OCI-LY7 (cell line): Measurements from ENCODE around the gene RSPH6A. TPM values are rescaled to one million over a fixed set of nuclear protein-coding genes. Genes with fewer than 3 reads are reported as not detected.

ENCODE experiments used
- BruUV-seq: library from RNA; stranded (reverse); fragments of 400-500 nt; replicated peaks from 2 replicates; lab custom pipeline; 2021; lab: Mats Ljungman, UMichigan
- CTCF ChIA-PET: fragments of 300-600 bp; sonication (Branson Sonifier 250); formaldehyde crosslinking; loops from one replicate; lab custom pipeline; 2022; ENCODE audit warnings: antibody characterized with exemption; ENCODE audit not compliant: unreplicated experiment; lab: Charles Lee
- POLR2A ChIA-PET: fragments of 300-600 bp; sonication (Branson Sonifier 250); formaldehyde crosslinking; loops from one replicate; lab custom pipeline; 2022; ENCODE audit warnings: antibody characterized with exemption; lab: Charles Lee
- DNase-seq: peaks from one replicate; pipeline ENCODE4 v3.0.0-alpha.2; 2015; ENCODE audit warnings: low spot score
- H2AFZ ChIP-seq: fragments of 200-600 bp; sonication (generic), shearing (Covaris generic); 2 replicates; pipeline ENCODE4 v1.6.1; 2014; ENCODE audit warnings: mild to moderate bottlenecking, antibody characterized with exemption, low read length, moderate library complexity
- H3K27ac ChIP-seq: fragments of 200-600 bp; sonication (generic); 2 replicates; pipeline ENCODE4 v1.5.1; 2014; ENCODE audit warnings: mixed run types, low read depth, mild to moderate bottlenecking, moderate library complexity, low read length, inconsistent platforms; ENCODE audit not compliant: poor library complexity, severe bottlenecking
- H3K36me3 ChIP-seq: fragments of 200-600 bp; sonication (generic); 2 replicates; pipeline ENCODE4 v1.6.1; 2014; ENCODE audit warnings: mild to moderate bottlenecking, antibody characterized with exemption, low read length, moderate library complexity, mixed read lengths; ENCODE audit not compliant: insufficient read depth
- H3K4me1 ChIP-seq: fragments of 200-600 bp; sonication (generic); 2 replicates; pipeline ENCODE4 v1.5.1; 2014; ENCODE audit warnings: mild to moderate bottlenecking, low read length; ENCODE audit not compliant: insufficient read depth, poor library complexity, severe bottlenecking
- H3K4me2 ChIP-seq: fragments of 200-600 bp; sonication (generic); 2 replicates; pipeline ENCODE4 v1.6.1; 2014; ENCODE audit warnings: mild to moderate bottlenecking, low read length
- H3K4me3 ChIP-seq: fragments of 200-600 bp; sonication (generic); 2 replicates; pipeline ENCODE4 v1.5.1; 2014; ENCODE audit warnings: mild to moderate bottlenecking, low read depth, low read length; ENCODE audit not compliant: poor library complexity, severe bottlenecking
- H3K79me2 ChIP-seq: fragments of 200-600 bp; sonication (generic); 2 replicates; pipeline ENCODE4 v1.6.1; 2016; ENCODE audit warnings: low read depth, mild to moderate bottlenecking, low read length, moderate library complexity, mixed read lengths; ENCODE audit not compliant: insufficient read depth
- H3K9me2 ChIP-seq: fragments of 200-600 bp; sonication (generic); 2 replicates; pipeline ENCODE4 v1.6.1; 2016; ENCODE audit warnings: mild to moderate bottlenecking, low read length, mixed read lengths; ENCODE audit not compliant: insufficient read depth
- H3K9me3 ChIP-seq: fragments of 200-600 bp; sonication (generic); 2 replicates; pipeline ENCODE4 v1.6.1; 2014; ENCODE audit warnings: mild to moderate bottlenecking, mixed run types, low read length, mixed read lengths
- H4K20me1 ChIP-seq: fragments of 200-600 bp; sonication (generic); 2 replicates; pipeline ENCODE4 v1.6.1; 2014; ENCODE audit warnings: mild to moderate bottlenecking, antibody characterized with exemption, low read length, moderate library complexity, mixed read lengths; ENCODE audit not compliant: insufficient read depth
- CTCF ChIP-seq: fragments of 200-600 bp; sonication (generic); conservative IDR thresholded peaks from 2 replicates; pipeline ENCODE4 v1.5.1; 2014; ENCODE audit warnings: mild to moderate bottlenecking, antibody characterized with exemption, low read length, moderate library complexity, mixed read lengths
- EZH2phosphoT487 ChIP-seq: fragments of 200-600 bp; sonication (generic); IDR thresholded peaks from 2 replicates; pipeline ENCODE4 v1.6.1; 2018; ENCODE audit warnings: low read depth, borderline replicate concordance, mild to moderate bottlenecking, mixed run types, antibody characterized with exemption, low read length, moderate library complexity, mixed read lengths
- intact Hi-C: fragments of 100-400 bp; cut with micrococcal nuclease; formaldehyde crosslinking; loops from one replicate; pipeline ENCODE4 v1.10.0; 2022; ENCODE audit not compliant: unreplicated experiment
- total RNA-seq, 2 experiments: library from RNA; depleted of rRNA in 1 of 2; stranded (reverse); fragments of >200 nt in 1 of 2; shearing (Covaris generic) in 1 of 2; gene quantifications; 2 replicates each; pipeline ENCODE4 v1.2.3, GENCODE V29; 2014 to 2022

The RSPH6A gene
- total RNA-seq, 2 experiments from 2014 or later: 0.16 to 0.72 TPM

DNA sequence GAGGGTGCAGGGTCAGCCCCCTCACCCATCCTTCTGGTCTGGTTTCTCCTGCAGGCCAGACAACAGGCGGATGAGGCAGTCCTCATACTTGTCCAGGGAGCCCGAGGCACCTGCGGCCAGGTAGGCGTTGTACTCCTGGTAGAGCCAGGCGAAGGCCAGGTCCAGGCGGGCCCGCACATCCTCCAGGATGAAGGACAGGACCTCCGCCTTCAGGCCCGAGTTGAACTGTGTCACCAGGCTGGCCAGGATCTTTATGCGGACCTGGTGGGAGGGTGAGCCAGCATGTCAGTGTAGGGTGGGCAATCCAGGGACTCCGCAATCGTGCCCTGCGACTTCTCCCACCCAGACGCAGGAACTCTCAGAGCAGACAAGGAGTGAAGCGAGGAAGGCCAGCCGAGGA lies 13.8 kb upstream of the RSPH6A start:
- ChIA-PET POLR2A (interaction anchor here (0.6 to 0.8 kb wide), 2 partner anchors 50 to 64 kb away, joined by 3 to 10 read pairs; no protein-coding TSS in a partner anchor), CTCF (no interaction called here)
- BruUV-seq: no TSS peak
- TF ChIP-seq EZH2phosphoT487 (no peak), CTCF (no peak)
- intact Hi-C loops: no loop called here
- no peaks in the 10 kb centered on the region for H4K20me1 ChIP-seq
- H2AFZ ChIP-seq: no peak overlapping the region
- H3K4me3 ChIP-seq: no peak overlapping the region
- no peaks in the 10 kb centered on the region for H3K4me1 ChIP-seq
- H3K36me3 ChIP-seq: peaks cover 95% of the 10 kb centered on the region
- no peaks in the 10 kb centered on the region for H3K79me2 ChIP-seq
- no peaks in the 10 kb centered on the region for H3K9me3 ChIP-seq
- no peak for DNase-seq
- H3K4me2 ChIP-seq: no peak overlapping the region
- H3K9me2 ChIP-seq: no peaks in the 10 kb centered on the region
- H3K27ac ChIP-seq: no peak overlapping the region

DNA sequence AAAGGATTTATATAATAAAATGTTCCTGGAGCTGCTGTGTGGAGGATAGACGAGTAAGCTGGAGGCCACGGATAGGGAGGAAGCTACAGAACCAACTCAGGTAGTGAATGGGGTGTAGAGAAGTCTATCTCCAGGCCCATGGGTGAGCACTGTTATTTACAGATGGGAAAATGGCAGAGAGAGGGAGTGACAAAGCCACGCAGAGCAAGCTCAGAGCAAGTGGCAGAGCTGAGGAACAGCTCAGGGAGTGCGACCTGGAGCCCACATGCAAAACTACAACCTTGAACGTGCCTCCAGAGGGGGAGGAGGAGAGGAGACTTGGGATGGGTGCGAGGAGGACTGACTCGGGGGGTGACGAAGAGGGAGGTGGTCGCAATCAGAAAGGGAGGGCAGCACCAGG lies 13.4 kb upstream of the RSPH6A start:
- DNase-seq: no peak
- no peak overlapping the region for H2AFZ ChIP-seq
- H3K4me2 ChIP-seq: no peak overlapping the region
- H3K4me1 ChIP-seq: no peaks in the 10 kb centered on the region
- no peaks in the 10 kb centered on the region for H3K9me3 ChIP-seq
- no peak overlapping the region for H3K4me3 ChIP-seq
- H3K79me2 ChIP-seq: no peaks in the 10 kb centered on the region
- intact Hi-C loops: no loop called here
- no TSS peak for BruUV-seq
- H4K20me1 ChIP-seq: no peaks in the 10 kb centered on the region
- H3K9me2 ChIP-seq: no peaks in the 10 kb centered on the region
- POLR2A ChIA-PET: interaction anchor here (0.6 to 0.8 kb wide), 2 partner anchors 50 to 65 kb away, joined by 3 to 10 read pairs; no protein-coding TSS in a partner anchor
- CTCF ChIA-PET: no interaction called here
- peaks cover 94% of the 10 kb centered on the region for H3K36me3 ChIP-seq
- H3K27ac ChIP-seq: no peak overlapping the region
- TF ChIP-seq EZH2phosphoT487 (no peak), CTCF (no peak)

DNA sequence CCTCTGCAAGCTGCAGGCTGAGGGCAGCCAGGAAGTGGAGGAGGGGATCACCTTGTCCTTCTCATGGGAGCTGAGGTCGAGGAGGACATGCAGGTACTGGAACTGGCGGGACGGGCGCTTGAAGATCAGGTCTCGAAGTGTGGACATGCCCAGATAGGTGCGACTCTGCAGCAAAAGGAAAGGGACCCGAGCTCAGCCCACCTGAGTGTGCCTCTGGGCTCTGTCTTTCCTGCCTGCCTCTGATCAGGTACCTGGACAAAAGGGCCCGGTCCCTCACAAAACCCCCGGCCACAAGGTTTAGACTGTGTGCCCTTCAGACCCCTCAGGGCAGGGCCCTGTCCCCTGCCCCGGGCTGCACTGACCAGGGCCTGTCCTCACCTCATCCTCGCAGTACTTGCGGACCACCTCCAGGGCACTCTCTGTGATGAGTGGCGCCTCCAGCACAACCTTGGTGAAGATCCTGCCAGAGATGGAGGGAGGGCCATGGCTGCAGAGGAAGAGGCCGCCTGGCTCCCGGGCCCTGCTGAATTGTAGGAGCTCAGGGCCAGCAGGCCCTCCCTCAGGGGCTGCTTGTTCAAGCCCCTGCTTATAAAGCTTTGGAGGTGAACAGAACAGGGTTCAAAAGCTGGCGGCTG lies 12.5 kb upstream of the RSPH6A start:
- TF ChIP-seq CTCF: no peak
- no peak for TF ChIP-seq EZH2phosphoT487
- POLR2A ChIA-PET: no interaction called here
- no peak for DNase-seq
- Histone ChIP-seq H3K9me3 (no peaks in the 10 kb centered on the region), H2AFZ (no peak overlapping the region), H3K79me2 (no peaks in the 10 kb centered on the region), H3K27ac (no peak overlapping the region), H3K4me2 (no peak overlapping the region), H3K36me3 (peaks cover 94% of the 10 kb centered on the region), H3K4me1 (no peaks in the 10 kb centered on the region), H3K9me2 (no peaks in the 10 kb centered on the region), H3K4me3 (no peak overlapping the region), H4K20me1 (no peaks in the 10 kb centered on the region)
- no TSS peak for BruUV-seq
- CTCF ChIA-PET: no interaction called here
- intact Hi-C loops: no loop called here
